ENCODE data around the gene PTPRA. TPM values are rescaled to one million over a fixed set of nuclear protein-coding genes. Genes with fewer than 3 reads are reported as not detected.
A peak's percentile ranks its signal among the peaks of the same experiment; 100 is the strongest.

PTPRA gene
- polyA plus RNA-seq, 1 donor: 41.9 TPM

GRCh38 chr20:2851086-2851485, 22.2 kb upstream of the PTPRA start:
- DNase-seq: no peak

- no peak for DNase-seq
Observed at GRCh38 chr20:2858591-2858990, 14.7 kb upstream of the PTPRA start.

GRCh38 chr20:2859330-2860121, 13.8 kb upstream of the PTPRA start:
- no peak for DNase-seq

GRCh38 chr20:2864626-2865025, 8.7 kb upstream of the PTPRA start:
- DNase-seq: no peak

- no peak for DNase-seq
Observed at GRCh38 chr20:2865101-2865500, 8.2 kb upstream of the PTPRA start.

- DNase-seq: no peak
Observed at GRCh38 chr20:2865630-2866029, 7.7 kb upstream of the PTPRA start.

- DNase-seq: no peak
Observed at GRCh38 chr20:2866236-2866635, 7.0 kb upstream of the PTPRA start.

GRCh38 chr20:2867081-2867864, 6.0 kb upstream of the PTPRA start:
- no peak for DNase-seq

GRCh38 chr20:2869381-2869780, 3.9 kb upstream of the PTPRA start:
- no peak for DNase-seq

- peak; percentile 62 for DNase-seq
Observed at GRCh38 chr20:2871111-2871465, 2.2 kb upstream of the PTPRA start.

GRCh38 chr20:2871661-2872458, 1.4 kb upstream of the PTPRA start:
- no peak for DNase-seq

- DNase-seq: peak; percentile 56
Observed at GRCh38 chr20:2872459-2873009, 747 bp upstream of the PTPRA start.

GRCh38 chr20:2873747-2874041, 413 bp downstream of the PTPRA start:
- DNase-seq: peak; percentile 66

- no peak for DNase-seq
Observed at GRCh38 chr20:2874456-2874855, 1.2 kb downstream of the PTPRA start.

- no peak for DNase-seq
Observed at GRCh38 chr20:2875690-2876203, 2.5 kb downstream of the PTPRA start.

- DNase-seq: no peak
Observed at GRCh38 chr20:2878515-2878914, 5.2 kb downstream of the PTPRA start.

GRCh38 chr20:2879146-2879545, 5.9 kb downstream of the PTPRA start:
- DNase-seq: peak; percentile 46

- no peak for DNase-seq
Observed at GRCh38 chr20:2880650-2881049, 7.4 kb downstream of the PTPRA start.

- no peak for DNase-seq
Observed at GRCh38 chr20:2883726-2884637, 10.7 kb downstream of the PTPRA start.

GRCh38 chr20:2887715-2888114, 14.4 kb downstream of the PTPRA start:
- DNase-seq: no peak

- no peak for DNase-seq
Observed at GRCh38 chr20:2888224-2888955, 15.1 kb downstream of the PTPRA start.
